ENCODE results near the gene IPO8.
A peak's percentile ranks its signal among the peaks of the same experiment; 100 is the strongest.
"Not testable (repeated sequence)": the region's sequence is repeated elsewhere in the genome, so short reads cannot be mapped to it uniquely, and the experiment has no call there.

The IPO8 gene

DNA sequence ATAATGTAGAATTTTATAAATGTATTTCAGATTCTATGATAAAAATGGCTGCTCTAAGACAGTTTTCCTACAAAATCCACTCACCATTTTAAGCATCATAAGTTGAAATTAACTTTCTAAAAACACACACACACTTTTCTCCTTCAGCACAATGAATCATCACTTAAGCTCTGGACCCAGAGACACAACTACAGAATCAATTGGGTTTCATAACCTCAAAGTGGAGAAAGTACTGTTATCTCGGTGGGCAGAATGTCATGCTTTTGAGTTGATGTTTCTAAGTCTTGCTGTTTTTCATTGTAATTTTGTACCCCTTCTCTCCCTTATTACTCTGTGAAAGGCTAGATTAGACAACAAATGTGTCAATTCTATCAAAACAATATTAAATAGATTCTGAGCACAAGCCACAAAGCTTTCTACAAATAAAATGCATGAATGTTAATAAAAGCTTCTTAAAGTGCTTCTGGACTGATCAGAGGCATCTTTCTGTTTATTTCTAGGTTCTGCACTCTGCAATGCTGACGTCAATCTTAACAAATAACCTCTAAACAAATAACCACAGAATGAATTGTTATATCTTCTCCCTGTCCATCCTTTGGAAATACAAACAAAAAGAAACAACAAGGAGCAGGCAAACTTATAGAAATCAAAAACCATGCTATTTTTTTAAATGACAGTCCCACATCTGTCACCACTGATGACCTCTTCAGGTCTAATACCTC is 8.2 kb downstream of the IPO8 start:
- DNase-seq: no peak

GRCh38 chr12:30679241-30679640 is 16.4 kb downstream of the IPO8 start:
- no peak for DNase-seq

- no peak for DNase-seq
Measured at GRCh38 chr12:30678221-30678620, 17.4 kb downstream of the IPO8 start.

GRCh38 chr12:30661210-30661609 is 34.5 kb downstream of the IPO8 start:
- DNase-seq: no peak

DNA sequence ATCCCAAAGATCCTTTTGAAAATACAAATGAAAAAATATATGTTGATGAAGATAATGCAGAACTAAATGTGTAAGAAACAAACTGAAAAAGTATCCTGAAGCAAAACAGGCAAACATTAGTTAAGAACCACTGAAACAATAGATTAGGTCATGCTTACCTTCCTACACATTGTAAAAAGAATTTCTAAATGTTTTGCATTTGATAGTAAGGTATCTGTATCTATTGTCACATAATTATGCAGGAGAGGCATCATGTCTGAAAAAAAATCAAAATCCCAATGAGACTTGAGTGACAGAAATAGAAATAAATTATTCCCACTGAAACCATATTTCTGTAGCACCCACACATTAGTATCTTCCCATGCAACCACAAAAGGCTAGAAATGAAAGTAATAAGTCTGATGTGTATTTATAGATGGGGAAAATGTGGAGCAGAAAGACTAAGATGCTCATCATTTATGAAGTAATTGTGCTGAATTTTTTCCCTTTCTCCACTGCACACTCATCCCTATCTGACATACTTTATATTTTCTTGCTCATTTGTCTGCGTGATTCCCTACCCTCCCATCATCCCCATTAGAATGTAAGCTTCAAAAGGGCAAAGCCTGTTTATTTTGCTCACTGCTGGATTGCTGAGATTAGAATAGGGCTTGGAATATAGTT is 43.5 kb downstream of the IPO8 start:
- no peak for DNase-seq

DNA sequence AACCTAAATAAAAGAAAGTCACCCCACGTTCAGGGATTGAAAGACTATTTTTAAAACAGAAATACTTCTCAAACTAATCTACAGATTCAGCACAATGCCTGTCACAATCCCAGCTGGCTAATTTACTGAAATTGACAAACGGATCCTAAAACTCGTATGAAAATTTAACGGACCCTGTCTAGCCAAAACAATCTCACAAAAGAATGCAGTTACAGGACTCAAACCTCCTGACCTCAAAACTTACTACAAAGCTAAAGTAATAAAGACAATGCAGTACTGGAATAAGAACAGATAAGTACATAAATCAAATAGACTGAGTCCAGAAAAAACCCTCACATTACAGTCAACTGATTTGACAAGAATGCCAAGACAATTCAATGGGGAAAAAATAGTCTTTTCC is 48.8 kb downstream of the IPO8 start:
- no peak for DNase-seq

- no peak for DNase-seq
Measured at GRCh38 chr12:30643366-30643765, 52.3 kb downstream of the IPO8 start.

DNA sequence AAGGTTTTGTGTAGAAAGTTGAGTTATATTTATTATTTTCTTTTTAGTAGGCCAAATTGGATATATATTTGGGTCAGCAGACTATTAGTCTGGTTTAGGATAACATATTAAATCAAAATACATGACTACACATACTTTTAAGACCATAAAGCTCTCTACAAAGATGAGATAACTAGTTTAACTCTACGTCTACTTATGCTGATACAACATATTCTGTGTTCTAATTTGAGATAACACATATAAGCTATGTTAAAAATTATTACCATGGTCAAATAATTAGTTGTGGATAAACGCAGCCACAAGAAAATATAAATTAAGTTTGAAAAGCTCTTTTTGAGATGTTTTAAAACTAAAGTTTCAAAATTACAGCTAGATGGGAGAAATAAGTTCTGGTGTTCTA is 55.3 kb downstream of the IPO8 start:
- DNase-seq: no peak

- DNase-seq: no peak
Measured at GRCh38 chr12:30635385-30635784, 60.3 kb downstream of the IPO8 start.

GRCh38 chr12:30631740-30632139 is 63.9 kb downstream of the IPO8 start:
- DNase-seq: peak; percentile 77

- no peak for DNase-seq
Measured at GRCh38 chr12:30630979-30631285, 64.7 kb downstream of the IPO8 start.

DNA sequence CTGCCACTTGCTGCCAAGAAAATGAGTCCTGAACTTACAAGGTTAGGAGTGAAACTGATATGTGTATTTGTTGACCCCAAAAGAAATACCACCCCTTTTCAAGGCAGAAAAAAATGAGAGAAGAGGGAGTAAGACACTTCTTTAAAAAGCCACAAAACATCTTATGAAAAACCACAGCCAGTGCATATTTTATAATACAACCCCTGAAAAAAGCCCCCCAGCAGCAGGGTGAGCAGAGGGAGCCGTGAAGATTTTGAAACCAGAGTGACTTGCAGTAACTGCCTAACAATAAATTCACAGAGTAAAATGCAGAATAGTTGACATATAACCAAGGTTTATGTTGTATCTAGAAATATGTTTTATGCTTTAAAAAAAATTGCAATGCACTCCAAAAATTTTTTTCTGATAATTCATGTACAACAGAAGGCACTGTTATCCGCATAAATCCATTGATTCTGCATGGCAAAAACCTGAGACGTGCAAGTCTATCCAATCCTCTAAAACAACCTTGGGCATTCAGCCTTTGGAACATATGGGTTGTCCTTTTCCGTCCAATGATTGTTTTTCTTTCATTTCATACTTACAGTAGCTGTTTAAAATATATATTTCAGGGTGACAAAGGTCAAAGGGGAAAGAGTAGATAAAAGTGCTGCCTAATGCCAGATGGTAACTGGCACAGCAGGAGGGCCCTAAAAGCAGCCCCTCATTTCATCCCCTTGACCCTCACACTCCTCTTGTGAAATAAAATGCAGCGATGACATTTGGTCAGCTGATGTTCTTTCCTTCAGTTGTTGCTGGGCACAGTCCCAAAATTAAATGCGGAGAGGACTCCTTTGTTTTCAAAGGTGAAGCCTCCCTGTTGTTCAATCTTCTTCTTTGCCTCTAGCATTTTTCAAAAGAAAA is 65.3 kb downstream of the IPO8 start:
- DNase-seq: no peak

DNA sequence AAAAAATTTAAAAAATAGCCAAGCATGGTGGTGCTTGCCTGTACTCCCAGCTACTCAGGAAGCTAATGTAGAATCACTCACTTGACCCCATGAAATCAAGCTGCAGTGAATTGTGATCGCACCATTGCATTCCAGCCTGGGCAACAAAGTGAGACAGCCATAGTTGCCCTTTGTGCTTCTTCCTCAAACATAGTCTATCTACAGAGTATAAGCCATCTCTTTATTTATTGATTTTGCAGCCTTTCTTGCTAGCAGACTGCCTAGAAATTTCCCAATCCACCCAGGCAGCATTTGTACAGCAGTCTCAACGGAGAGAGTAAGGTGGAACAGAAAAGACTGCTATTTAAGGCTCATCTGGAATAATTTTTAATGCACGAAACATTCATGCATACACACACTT is 68.8 kb downstream of the IPO8 start:
- no peak for DNase-seq

GRCh38 chr12:30624009-30624408 is 71.7 kb downstream of the IPO8 start:
- no peak for DNase-seq

DNA sequence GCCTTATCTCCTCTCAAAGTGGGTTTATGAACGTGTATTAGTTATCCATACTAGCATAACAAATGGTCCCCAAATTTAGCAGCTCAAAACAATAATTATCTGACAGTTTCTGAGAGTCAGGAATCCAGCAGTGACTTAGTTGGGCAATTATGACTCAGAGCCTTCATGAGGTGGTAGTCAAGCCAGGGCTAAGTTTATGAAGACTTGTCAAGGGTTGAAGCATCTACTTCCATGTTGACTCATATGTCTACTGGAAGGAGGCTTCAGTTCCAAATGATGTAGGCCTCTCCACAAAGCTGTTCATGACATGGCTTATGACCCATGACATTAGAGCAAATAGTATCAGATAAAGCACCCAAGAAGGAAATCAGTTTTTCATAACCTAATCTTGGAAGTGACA is 73.2 kb downstream of the IPO8 start:
- DNase-seq: no peak

- DNase-seq: not testable (repeated sequence)
Measured at GRCh38 chr12:30621663-30622241, 73.9 kb downstream of the IPO8 start.

GRCh38 chr12:30617346-30618016 is 78.2 kb downstream of the IPO8 start:
- no peak for DNase-seq

GRCh38 chr12:30614031-30614430 is 81.6 kb downstream of the IPO8 start:
- no peak for DNase-seq

- no peak for DNase-seq
Measured at GRCh38 chr12:30613119-30613830, 82.4 kb downstream of the IPO8 start.

DNA sequence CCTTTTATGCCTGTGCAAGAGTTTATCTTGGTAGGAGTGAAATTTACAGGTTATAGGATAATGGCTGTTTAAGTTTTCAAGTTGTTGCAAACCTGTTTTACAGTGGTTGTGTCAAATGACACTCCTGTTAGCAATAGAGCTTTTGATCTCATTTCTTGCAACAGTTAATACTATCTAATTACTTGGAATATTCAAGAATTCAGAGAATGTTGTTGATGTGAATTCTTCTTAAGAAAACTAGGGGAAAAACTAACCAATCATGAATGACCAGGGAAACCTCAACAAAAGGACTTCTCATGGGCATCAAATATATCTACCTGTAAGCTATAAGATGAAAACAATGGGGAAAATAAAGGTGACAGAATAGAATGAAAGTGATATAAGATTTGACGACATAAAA is 85.0 kb downstream of the IPO8 start:
- no peak for DNase-seq

GRCh38 chr12:30609819-30610218 is 85.8 kb downstream of the IPO8 start:
- DNase-seq: not testable (repeated sequence)

- DNase-seq: not testable (repeated sequence)
Measured at GRCh38 chr12:30604302-30604701, 91.4 kb downstream of the IPO8 start.
